ENCODE results near the gene ABCG1.

Gene ABCG1

GRCh38 chr21:42218836-42219605, at the start of gene ABCG1:
ABCG1 (plus strand) TSS chr21:42219140; CDS start chr21:42219263, 123 bp downstream.
- Histone ChIP-seq H3K4me1 (peaks cover 36 to 48% (median 42%) of the 10 kb centered on the region in 10 experiments), H3K4me2 (peak within 1 kb of the TSS; percentile 78 to 98 (median 91)), H3K9ac (peak within 1 kb of the TSS; percentile 86 to 100 (median 93)), H3K4me3 (peak within 1 kb of the TSS; percentile 80 to 97 (median 88)), H4K20me1 (peaks cover 0 to 35% (median 0%) of the 10 kb centered on the region in 11 experiments; a peak in 8 of 22 replicates), H3K27me3 (peaks cover 0 to 4% (median 0%) of the 10 kb centered on the region in 11 experiments; a peak in 3 of 22 replicates), H3K27ac (peak within 1 kb of the TSS; percentile 88 to 99 (median 91)), H3K9me3 (replicated peaks in 1 of 11) (peaks cover 10 to 26% (median 23%) of the 10 kb centered on the region in 11 experiments), H3K36me3 (peaks cover 0 to 23% (median 1%) of the 10 kb centered on the region in 11 experiments; a peak in 6 of 22 replicates)
- no peak for TF ChIP-seq Cebpa-rat (IDR thresholded peaks at IDR 0.05)

DNA sequence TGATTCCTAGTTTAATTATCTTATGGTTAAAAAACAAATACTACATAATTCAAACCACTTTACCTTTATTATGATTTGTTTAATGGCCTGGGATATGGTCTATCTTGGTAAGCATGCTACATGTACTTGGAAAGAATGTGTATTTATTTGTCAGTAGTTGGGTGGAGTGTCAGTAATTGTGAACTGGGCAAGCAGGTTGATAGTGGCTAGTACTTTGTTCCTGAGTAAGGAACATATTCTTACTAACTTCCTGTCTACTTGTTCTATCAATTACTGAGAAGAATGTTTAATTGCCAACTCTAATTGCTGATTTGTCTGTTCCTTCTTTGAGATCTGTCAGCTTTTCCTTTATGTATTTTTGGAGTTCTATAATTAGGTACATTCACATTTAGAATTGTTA, 49.2 kb upstream of the ABCG1 start:
- Histone ChIP-seq H3K4me3 (no peak overlapping the region), H4K20me1 (no peaks in the 10 kb centered on the region), H3K9me3 (replicated peaks in 1 of 11) (peaks cover 0 to 9% (median 7%) of the 10 kb centered on the region in 11 experiments; a peak in 9 of 22 replicates), H3K27ac (no peak overlapping the region), H3K4me1 (peaks cover 0 to 11% (median under 1%) of the 10 kb centered on the region in 10 experiments; a peak in 6 of 20 replicates), H3K4me2 (no peak overlapping the region), H3K27me3 (no peaks in the 10 kb centered on the region), H3K36me3 (no peaks in the 10 kb centered on the region), H3K9ac (no peak overlapping the region)
- no peak for TF ChIP-seq Cebpa-rat (IDR thresholded peaks at IDR 0.05)

DNA sequence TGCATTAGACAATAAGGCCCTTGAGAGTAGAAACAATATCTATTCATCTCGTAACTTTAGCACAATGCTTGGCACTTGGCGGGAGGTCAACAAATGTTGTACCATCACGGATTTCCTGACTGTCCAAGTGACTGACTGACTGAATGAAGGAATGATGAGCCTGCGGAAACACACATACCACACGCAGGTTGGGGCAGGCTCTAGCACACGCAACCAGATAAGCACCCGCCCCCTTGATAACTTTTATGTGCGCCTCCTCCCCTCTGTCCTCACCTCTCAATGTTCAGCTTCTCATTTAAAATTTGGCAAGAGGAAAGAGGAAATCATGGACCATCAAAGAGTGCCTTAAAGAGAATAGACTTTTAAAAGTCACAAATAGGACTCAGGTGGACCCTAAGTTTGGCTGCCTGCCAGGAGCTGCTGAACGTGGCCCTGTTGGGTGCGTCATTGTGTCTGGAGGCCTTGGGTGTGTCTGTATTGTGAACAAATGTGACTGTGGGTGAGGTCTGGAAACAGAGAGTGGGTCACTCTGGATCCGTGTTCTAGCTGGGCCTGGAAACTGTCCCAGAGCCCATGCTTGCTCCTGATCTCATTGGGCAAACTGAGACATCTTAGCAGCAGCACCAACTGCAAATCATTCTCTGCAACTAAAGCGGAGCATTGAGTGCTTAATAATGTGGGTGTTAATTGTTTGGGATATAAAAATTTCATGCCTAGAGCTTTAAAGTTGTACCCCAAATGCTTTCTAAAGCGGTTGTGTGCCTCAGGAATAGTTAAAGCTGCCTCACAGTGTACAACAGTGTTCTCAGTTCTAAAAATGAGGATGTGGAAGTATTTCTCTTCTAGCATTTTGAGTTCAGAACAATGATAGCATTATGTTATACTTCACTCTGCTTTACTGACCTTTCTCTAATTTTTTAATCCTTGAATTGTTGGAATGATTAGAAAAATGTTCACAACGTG, 47.6 kb upstream of the ABCG1 start:
- TF ChIP-seq Cebpa-rat (IDR thresholded peaks at IDR 0.05), result no peak
- peak overlapping the region in 1 of 11 experiments; percentile 8; a peak in 1 of 22 replicates for H3K4me2 ChIP-seq

DNA sequence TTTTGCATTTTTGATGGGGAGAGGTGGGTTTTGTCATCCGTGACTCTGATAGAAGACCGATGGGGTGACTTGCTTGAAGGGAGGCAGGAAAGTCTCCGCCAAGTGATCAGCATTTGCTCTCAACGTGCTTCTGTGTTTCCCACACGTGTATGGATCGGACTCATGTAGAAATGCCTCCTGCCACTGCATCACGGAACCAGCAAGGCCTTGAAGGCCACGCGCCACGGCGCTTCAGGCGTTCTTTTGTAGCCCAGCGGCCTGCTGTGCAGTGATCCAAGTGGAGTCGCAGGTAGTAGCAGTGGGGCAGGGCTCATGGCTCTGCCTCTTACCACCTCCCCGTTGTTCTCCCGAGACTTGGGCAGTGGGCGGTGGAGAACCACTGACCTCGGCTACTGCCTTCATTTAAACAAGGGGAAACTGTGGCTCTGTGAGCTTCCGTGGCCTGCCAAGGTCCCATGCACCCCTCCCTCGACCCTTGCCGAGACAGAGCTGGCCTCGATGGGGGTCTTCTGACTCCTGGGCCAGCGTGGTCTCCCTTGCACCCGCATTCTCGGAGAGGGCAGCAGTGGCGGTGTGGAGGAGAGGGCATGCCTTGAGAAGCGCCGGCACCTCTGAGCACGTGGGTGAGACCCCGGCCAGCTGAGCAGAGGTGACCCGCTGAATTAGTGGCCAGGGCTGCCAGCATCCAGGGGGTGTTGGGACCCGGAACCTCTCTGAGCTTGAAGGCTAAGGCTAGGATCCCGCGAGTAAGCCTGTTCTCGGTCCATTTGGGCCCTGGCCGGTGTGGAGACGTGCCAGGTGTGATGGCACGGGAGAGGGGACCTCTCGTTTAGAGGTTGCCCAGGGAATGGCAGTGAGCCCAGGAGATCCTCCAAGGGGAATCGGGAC, 46.1 kb upstream of the ABCG1 start:
- H3K9ac ChIP-seq, result no peak overlapping the region
- peaks cover 0 to 14% (median 6%) of the 10 kb centered on the region in 10 experiments; a peak in 6 of 20 replicates for H3K4me1 ChIP-seq
- no peaks in the 10 kb centered on the region for H3K36me3 ChIP-seq
- no peak overlapping the region for H3K4me3 ChIP-seq
- H4K20me1 ChIP-seq, result no peaks in the 10 kb centered on the region
- H3K27me3 ChIP-seq, result no peaks in the 10 kb centered on the region
- H3K27ac ChIP-seq, result no peak overlapping the region
- H3K9me3 ChIP-seq (replicated peaks in 1 of 11), result peaks cover 0 to 10% (median 7%) of the 10 kb centered on the region in 11 experiments; a peak in 9 of 22 replicates
- H3K4me2 ChIP-seq, result no peak overlapping the region
- TF ChIP-seq Cebpa-rat (IDR thresholded peaks at IDR 0.05), result no peak

More for the DNA sequence above, 47.6 kb upstream of the ABCG1 start:
- Histone ChIP-seq H3K9ac (no peak overlapping the region), H3K4me1 (peaks cover 0 to 10% (median 2%) of the 10 kb centered on the region in 10 experiments; a peak in 4 of 20 replicates), H3K27ac (no peak overlapping the region; a peak in 1 of 22 replicates), H3K4me3 (no peak overlapping the region), H3K27me3 (no peaks in the 10 kb centered on the region), H3K9me3 (replicated peaks in 1 of 11) (peaks cover 0 to 10% (median 7%) of the 10 kb centered on the region in 11 experiments; a peak in 9 of 22 replicates), H3K36me3 (no peaks in the 10 kb centered on the region), H4K20me1 (no peaks in the 10 kb centered on the region)

- Histone ChIP-seq H3K4me1 (peaks cover 0 to 14% (median 6%) of the 10 kb centered on the region in 10 experiments; a peak in 6 of 20 replicates), H3K27me3 (no peaks in the 10 kb centered on the region), H3K9ac (no peak overlapping the region), H3K36me3 (no peaks in the 10 kb centered on the region), H4K20me1 (no peaks in the 10 kb centered on the region), H3K27ac (no peak overlapping the region), H3K4me3 (no peak overlapping the region), H3K4me2 (no peak overlapping the region), H3K9me3 (replicated peaks in 1 of 11) (peaks cover 0 to 10% (median 7%) of the 10 kb centered on the region in 11 experiments; a peak in 9 of 22 replicates)
- no peak for TF ChIP-seq Cebpa-rat (IDR thresholded peaks at IDR 0.05)
Measured at GRCh38 chr21:42174173-42174572, 44.8 kb upstream of the ABCG1 start.

DNA sequence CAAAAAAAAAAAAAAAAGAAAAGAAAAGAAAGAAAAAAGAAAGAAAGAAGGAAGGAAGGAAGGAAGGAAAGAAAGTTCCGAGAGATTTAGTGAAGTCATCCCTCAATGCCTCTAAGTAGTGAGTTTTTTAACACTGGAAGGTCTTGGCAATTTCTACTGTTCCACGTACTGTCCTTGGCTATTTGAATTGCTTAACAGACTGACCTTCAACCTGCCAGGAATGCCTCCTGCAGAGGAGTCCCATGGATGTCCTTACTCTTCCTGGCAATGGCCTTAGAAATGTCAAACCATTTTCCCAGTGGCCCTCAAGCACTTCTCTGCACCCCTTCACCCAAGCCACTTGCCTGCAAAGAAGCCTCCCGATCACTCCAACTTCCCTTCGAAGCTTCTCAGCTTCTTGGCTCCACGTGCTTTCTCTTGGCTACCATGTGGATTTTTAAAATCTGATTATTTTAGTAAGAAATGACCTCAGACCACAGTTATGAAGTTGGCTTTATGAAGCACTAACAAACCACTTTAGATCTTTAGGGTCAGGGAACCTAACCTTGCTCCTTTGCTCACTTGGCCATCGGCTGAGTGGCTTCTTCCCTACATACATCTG, 43.7 kb upstream of the ABCG1 start:
- Histone ChIP-seq H3K4me1 (peaks cover 0 to 14% (median 6%) of the 10 kb centered on the region in 10 experiments; a peak in 6 of 20 replicates), H3K36me3 (no peaks in the 10 kb centered on the region), H3K9ac (no peak overlapping the region), H3K27ac (no peak overlapping the region), H4K20me1 (no peaks in the 10 kb centered on the region), H3K4me3 (no peak overlapping the region), H3K9me3 (replicated peaks in 1 of 11) (peaks cover 0 to 10% (median 7%) of the 10 kb centered on the region in 11 experiments; a peak in 9 of 22 replicates), H3K27me3 (no peaks in the 10 kb centered on the region), H3K4me2 (peak overlapping the region in 5 of 11 experiments; percentile 11 to 34 (median 21); a peak in 5 of 22 replicates)
- TF ChIP-seq Cebpa-rat (IDR thresholded peaks at IDR 0.05), result no peak

DNA sequence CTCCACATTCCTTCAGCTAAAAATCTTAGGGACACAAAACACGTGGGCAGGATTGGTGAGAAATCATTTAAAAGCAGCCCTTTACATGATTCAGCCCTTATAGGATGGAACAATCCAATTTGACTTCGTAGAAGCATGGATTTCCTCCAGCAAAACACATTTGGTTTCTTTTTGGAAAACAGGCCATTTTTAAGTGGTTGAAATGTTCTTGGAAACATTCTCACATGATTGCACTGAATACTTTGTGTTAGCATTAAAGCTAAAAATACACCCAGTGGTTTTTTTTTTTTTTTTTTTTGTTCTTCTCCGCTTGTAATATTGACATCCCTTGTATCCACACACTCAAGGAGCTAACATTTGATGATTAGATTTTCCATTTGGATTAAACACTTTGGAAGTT, 42.1 kb upstream of the ABCG1 start:
- H3K36me3 ChIP-seq, result no peaks in the 10 kb centered on the region
- no peak overlapping the region for H3K9ac ChIP-seq
- no peaks in the 10 kb centered on the region for H3K27me3 ChIP-seq
- no peak overlapping the region for H3K4me3 ChIP-seq
- H3K9me3 ChIP-seq (replicated peaks in 1 of 11), result peaks cover 0 to 10% (median 7%) of the 10 kb centered on the region in 11 experiments; a peak in 10 of 22 replicates
- TF ChIP-seq Cebpa-rat (IDR thresholded peaks at IDR 0.05), result no peak
- H3K27ac ChIP-seq, result no peak overlapping the region
- no peaks in the 10 kb centered on the region for H4K20me1 ChIP-seq
- H3K4me1 ChIP-seq, result peaks cover 0 to 14% (median 4%) of the 10 kb centered on the region in 10 experiments; a peak in 5 of 20 replicates
- peak overlapping the region in 4 of 11 experiments; percentile 11 to 21 (median 16); a peak in 3 of 22 replicates for H3K4me2 ChIP-seq

Measured in BLaER1 treated with 17β-estradiol and CSF1 and Interleukin-3, amounts not matched to agents 10 nM and 100 nM (cell line).